Natural killer cell (primary cell): ENCODE measurements around the gene PRKN. TPM values are rescaled to one million over a fixed set of nuclear protein-coding genes. Genes with fewer than 3 reads are reported as not detected.

Experiments
- ATAC-seq, 3 donors: fragments of 150-1000 bp in 2 of 3; fragments of 200-7000 bp in 1 of 3; cut with Tn5 transposase; 1 replicate in 1 of 3; 2 replicates in 2 of 3; pipeline ENCODE4 v1.10.0; 2021; ENCODE audit warnings: mild to moderate bottlenecking in 2 of 3, moderate library complexity in 2 of 3
- DNase-seq, 2 donors: peaks; one replicate each; pipeline versions ENCODE4 v3.0.0 to v3.0.0-alpha.2; 2013 to 2021; ENCODE audit warnings: mixed read lengths in 1 of 2
- H3K27ac ChIP-seq: one replicate; pipeline ENCODE4 v1.5.1; 2013; ENCODE audit warnings: mild to moderate bottlenecking, low read length
- H3K27me3 ChIP-seq: one replicate; pipeline ENCODE4 v1.6.1; 2013; ENCODE audit warnings: low read length; ENCODE audit not compliant: control insufficient read depth, insufficient read depth
- H3K36me3 ChIP-seq: one replicate; pipeline ENCODE4 v1.6.1; 2013; ENCODE audit warnings: low read length; ENCODE audit not compliant: control insufficient read depth, insufficient read depth
- H3K4me1 ChIP-seq: one replicate; pipeline ENCODE4 v1.6.1; 2013; ENCODE audit warnings: low read length; ENCODE audit not compliant: control insufficient read depth, insufficient read depth
- H3K4me3 ChIP-seq: one replicate; pipeline ENCODE4 v1.5.1; 2013; ENCODE audit warnings: low read length
- H3K9me3 ChIP-seq: one replicate; pipeline ENCODE4 v1.6.1; 2013; ENCODE audit warnings: low read length; ENCODE audit not compliant: control insufficient read depth, insufficient read depth
- H3K27ac Mint-ChIP-seq, 2 donors: one replicate each; pipeline ENCODE4 v1.8.0; 2022; ENCODE audit warnings: mild to moderate bottlenecking in 2 of 2, mixed read lengths in 2 of 2, moderate library complexity in 1 of 2
- H3K27me3 Mint-ChIP-seq, 2 donors: one replicate each; pipeline ENCODE4 v1.8.0; 2022; ENCODE audit warnings: low read depth in 2 of 2, mixed read lengths in 2 of 2
- H3K36me3 Mint-ChIP-seq: one replicate; pipeline ENCODE4 v1.8.0; 2022; ENCODE audit warnings: mixed read lengths
- H3K4me1 Mint-ChIP-seq, 2 donors: one replicate each; pipeline ENCODE4 v1.8.0; 2022; ENCODE audit warnings: mixed read lengths in 2 of 2
- H3K4me3 Mint-ChIP-seq: one replicate; pipeline ENCODE4 v1.8.0; 2022; ENCODE audit warnings: mild to moderate bottlenecking, moderate library complexity, mixed read lengths
- H3K9me3 Mint-ChIP-seq, 2 donors: one replicate each; pipeline ENCODE4 v1.8.0; 2022; ENCODE audit warnings: mixed read lengths in 2 of 2
- CTCF ChIP-seq: fragments of 200-600 bp; IDR thresholded peaks from one replicate; pipeline ENCODE4 v1.8.0; 2022; ENCODE audit warnings: antibody characterized with exemption
- WGBS: methylation state at CpG from one replicate; pipeline ENCODE4 v1.1.7; 2013; ENCODE audit warnings: missing lambda C conversion rate; ENCODE audit not compliant: insufficient coverage; 5-methylcytosine and 5-hydroxymethylcytosine counted together
- intact Hi-C: fragments of 100-400 bp; cut with micrococcal nuclease; formaldehyde crosslinking; loops from one replicate; pipeline ENCODE4 v1.14.2; 2022
- total RNA-seq, 4 donors: library from RNA; stranded (reverse); fragments of 120-200 nt in 1 of 4; gene quantifications; one replicate each; pipeline versions ENCODE4 v1.2.3 to v1.2.4, GENCODE V29; 2013 to 2022

The PRKN gene
- total RNA-seq, 3 donors from 2014 or later (not counting 1 experiment from before 2014, with no cell fraction given), result 1.4 to 1.9 (median 1.9) TPM

- ATAC-seq (no peak), DNase-seq (no peak)
- H3K27ac ChIP-seq, result no peak overlapping the region
- H3K4me3 Mint-ChIP-seq, result no peak overlapping the region
- H3K4me3 ChIP-seq, result no peak overlapping the region
- H3K4me1 ChIP-seq, result no peaks in the 10 kb centered on the region
- no peaks in the 10 kb centered on the region for H3K36me3 ChIP-seq
- no peaks in the 10 kb centered on the region for H3K27me3 Mint-ChIP-seq
- H3K27ac Mint-ChIP-seq, result no peak overlapping the region
- intact Hi-C loops, result no loop called here
- no peaks in the 10 kb centered on the region for H3K36me3 Mint-ChIP-seq
- WGBS, result 100% methylated on average over 2 of the region's 2 CpGs
- peaks cover 8 to 12% of the 10 kb centered on the region in 2 donors for H3K9me3 Mint-ChIP-seq
- no peaks in the 10 kb centered on the region for H3K4me1 Mint-ChIP-seq
- peaks cover 4% of the 10 kb centered on the region for H3K9me3 ChIP-seq
- no peak for TF ChIP-seq CTCF
- no peaks in the 10 kb centered on the region for H3K27me3 ChIP-seq
These were observed 498.5 kb downstream of the PRKN start for GRCh38 chr6:162229093-162229492.

- intact Hi-C loops, result no loop called here
- H3K27ac ChIP-seq, result no peak overlapping the region
- H3K9me3 ChIP-seq, result peaks cover 4% of the 10 kb centered on the region
- no peak overlapping the region for H3K4me3 ChIP-seq
- H3K4me1 ChIP-seq, result no peaks in the 10 kb centered on the region
- DNase-seq, result no peak
- Mint-ChIP-seq H3K4me1 (no peaks in the 10 kb centered on the region), H3K4me3 (no peak overlapping the region), H3K9me3 (peaks cover 5 to 9% of the 10 kb centered on the region in 2 donors), H3K27ac (no peak overlapping the region), H3K27me3 (no peaks in the 10 kb centered on the region), H3K36me3 (no peaks in the 10 kb centered on the region)
- 94% methylated on average over 6 of the region's 8 CpGs for WGBS
- no peaks in the 10 kb centered on the region for H3K36me3 ChIP-seq
- TF ChIP-seq CTCF, result no peak
- no peak for ATAC-seq
- no peaks in the 10 kb centered on the region for H3K27me3 ChIP-seq
These were observed 500.8 kb downstream of the PRKN start for GRCh38 chr6:162226803-162227202.

GRCh38 chr6:162222521-162222920 lies 505.0 kb downstream of the PRKN start:
- no peak for ATAC-seq
- Mint-ChIP-seq H3K27ac (no peak overlapping the region), H3K9me3 (peaks cover 3 to 6% of the 10 kb centered on the region in 2 donors), H3K36me3 (no peaks in the 10 kb centered on the region), H3K4me1 (no peaks in the 10 kb centered on the region), H3K4me3 (no peak overlapping the region), H3K27me3 (no peaks in the 10 kb centered on the region)
- no peak for TF ChIP-seq CTCF
- intact Hi-C loops, result no loop called here
- H3K4me1 ChIP-seq, result no peaks in the 10 kb centered on the region
- no peak overlapping the region for H3K27ac ChIP-seq
- peaks cover 4% of the 10 kb centered on the region for H3K9me3 ChIP-seq
- no peaks in the 10 kb centered on the region for H3K27me3 ChIP-seq
- 99% methylated on average over 3 of the region's 5 CpGs for WGBS
- H3K36me3 ChIP-seq, result no peaks in the 10 kb centered on the region
- no peak overlapping the region for H3K4me3 ChIP-seq
- DNase-seq, result no peak

- ATAC-seq, result no peak
- Histone ChIP-seq H3K4me3 (no peak overlapping the region), H3K27ac (no peak overlapping the region), H3K36me3 (no peaks in the 10 kb centered on the region), H3K4me1 (no peaks in the 10 kb centered on the region), H3K9me3 (peaks cover 4% of the 10 kb centered on the region), H3K27me3 (no peaks in the 10 kb centered on the region)
- no peak for DNase-seq
- Mint-ChIP-seq H3K9me3 (peaks cover under 1 to 6% of the 10 kb centered on the region in 2 donors), H3K27ac (no peak overlapping the region), H3K27me3 (no peaks in the 10 kb centered on the region), H3K36me3 (no peaks in the 10 kb centered on the region), H3K4me1 (no peaks in the 10 kb centered on the region), H3K4me3 (no peak overlapping the region)
- 93% methylated on average over 3 of the region's 4 CpGs for WGBS
- intact Hi-C loops, result no loop called here
- no peak for TF ChIP-seq CTCF
These were observed 506.7 kb downstream of the PRKN start for GRCh38 chr6:162220876-162221275.
